K562 (cell line): ENCODE data around the gene PON2. TPM values are rescaled to one million over a fixed set of nuclear protein-coding genes. Genes with fewer than 3 reads are reported as not detected.

ENCODE experiments used
- ATAC-seq: fragments of 200-7000 bp; cut with Tn5 transposase; 3 replicates; pipeline ENCODE4 v1.9.1; 2020; ENCODE audit warnings: moderate library complexity
- BruUV-seq: library from RNA; stranded (reverse); fragments of 400-500 nt; replicated peaks from 2 replicates; lab custom pipeline; 2021; lab: Mats Ljungman, UMichigan
- CTCF ChIA-PET: fragments of 300-600 bp; formaldehyde crosslinking; extraction: SDS; loops from one replicate; lab custom pipeline; 2021; ENCODE audit warnings: low intra/inter-chr PET ratio; lab: Yijun Ruan, JAX
- POLR2A ChIA-PET: fragments of 300-600, 350-650 bp; sonication (Branson Sonifier 250); formaldehyde crosslinking; extraction: SDS; loops from one replicate; lab custom pipeline; 2021; ENCODE audit warnings: antibody characterized with exemption, inconsistent platforms; lab: Yijun Ruan, JAX
- DNase-seq, 4 experiments: peaks; one replicate each; pipeline versions ENCODE4 v3.0.0 to v3.0.0-alpha.2; 2011 to 2018; ENCODE audit warnings: low spot score in 3 of 4, mixed read lengths in 3 of 4; ENCODE audit errors: extremely low read depth in 1 of 4
- FAIRE-seq: peaks from 2 replicates; lab custom pipeline; 2011; peaks lifted over from hg19 to GRCh38; lab: Jason Lieb, UNC
- H2AFZ ChIP-seq: 2 replicates; pipeline ENCODE4 v1.6.0; 2011; ENCODE audit warnings: low read depth, low read length, control low read depth, inconsistent platforms
- H3K27ac ChIP-seq: fragments of 200-600 bp; 3 replicates; pipeline ENCODE4 v1.8.0; 2011; ENCODE audit warnings: low read depth, mild to moderate bottlenecking, control low read depth, inconsistent platforms, low read length, moderate library complexity, mixed read lengths; ENCODE audit errors: extremely low read depth
- H3K27me3 ChIP-seq, 2 experiments: fragments of 300-600 bp in 1 of 2; 2 replicates in 1 of 2; 3 replicates in 1 of 2; pipeline versions ENCODE4 v1.6.0 to v1.8.0; 2011; ENCODE audit warnings: inconsistent platforms in 2 of 2, low read length in 2 of 2, mild to moderate bottlenecking in 1 of 2, mixed read lengths in 1 of 2, moderate library complexity in 1 of 2; ENCODE audit not compliant: control insufficient read depth in 2 of 2, insufficient read depth in 2 of 2
- H3K36me3 ChIP-seq: fragments of 300-600 bp; 3 replicates; pipeline ENCODE4 v1.8.0; 2011; ENCODE audit warnings: mild to moderate bottlenecking, low read length, inconsistent platforms; ENCODE audit not compliant: control insufficient read depth, insufficient read depth
- H3K4me1 ChIP-seq, 2 experiments: fragments of 200-600 bp in 1 of 2; replicated peaks in 1 of 2; 2 replicates in 1 of 2; 3 replicates in 1 of 2; pipeline versions ENCODE4 v1.5.1 to v1.8.0; 2011; ENCODE audit warnings: inconsistent platforms in 2 of 2, low read length in 2 of 2, mild to moderate bottlenecking in 1 of 2, mixed read lengths in 1 of 2, moderate library complexity in 1 of 2; ENCODE audit not compliant: control insufficient read depth in 2 of 2, insufficient read depth in 2 of 2
- H3K4me2 ChIP-seq: 2 replicates; pipeline ENCODE4 v1.6.1; 2011; ENCODE audit warnings: low read length, control low read depth, inconsistent platforms, mixed read lengths; ENCODE audit not compliant: insufficient read depth
- H3K4me3 ChIP-seq: fragments of 200-600 bp; sonication (generic), shearing (Covaris generic); 2 replicates; pipeline ENCODE4 v1.5.1; 2016; ENCODE audit warnings: control low read depth, inconsistent platforms
- H3K79me2 ChIP-seq: fragments of 200-600 bp; 3 replicates; pipeline ENCODE4 v1.8.0; 2011; ENCODE audit warnings: low read length, inconsistent platforms; ENCODE audit not compliant: control insufficient read depth, insufficient read depth
- H3K9ac ChIP-seq, 2 experiments: 2 replicates each; pipeline versions ENCODE4 v1.6.0 to v1.6.1; 2011; ENCODE audit warnings: low read depth in 2 of 2, low read length in 2 of 2, control low read depth in 1 of 2, inconsistent platforms in 1 of 2, mild to moderate bottlenecking in 1 of 2, mixed read lengths in 1 of 2; ENCODE audit not compliant: insufficient read depth in 1 of 2
- H3K9me1 ChIP-seq: one replicate; pipeline ENCODE4 v1.6.0; 2011; ENCODE audit warnings: inconsistent platforms, mild to moderate bottlenecking, low read length, moderate library complexity; ENCODE audit not compliant: control insufficient read depth, insufficient read depth
- H3K9me3 ChIP-seq: replicated peaks from 2 replicates; pipeline ENCODE4 v1.5.1; 2011; ENCODE audit warnings: low read depth, low read length, inconsistent platforms; ENCODE audit not compliant: control insufficient read depth, insufficient read depth
- H4K20me1 ChIP-seq: replicated peaks from 2 replicates; pipeline ENCODE4 v1.6.1; 2011; ENCODE audit warnings: low read length, inconsistent platforms, mixed read lengths; ENCODE audit not compliant: control insufficient read depth, insufficient read depth
- ATF6 ChIP-seq: sonication (generic); formaldehyde crosslinking; IDR thresholded peaks from 2 replicates; pipeline ENCODE4 v1.4.0; 2020; ENCODE audit warnings: mild to moderate bottlenecking, missing genetic modification reagents
- CSDE1 ChIP-seq, 2 experiments: fragments of 450-650 bp; IDR thresholded peaks; 2 replicates each; pipeline ENCODE4 v1.6.1; 2016; ENCODE audit warnings: mild to moderate bottlenecking in 1 of 2
- GABPB2 ChIP-seq: fragments of 250-450 bp; sonication (Bioruptor Pico); conservative IDR thresholded peaks from 2 replicates; pipeline ENCODE4 v1.5.1; 2021; ENCODE audit warnings: mild to moderate bottlenecking
- HMG20B ChIP-seq: fragments of 250-450 bp; sonication (Bioruptor Pico); IDR thresholded peaks from 2 replicates; pipeline ENCODE4 v1.5.0; 2021; ENCODE audit warnings: mild to moderate bottlenecking
- MAFG ChIP-seq: fragments of 450-650 bp; conservative IDR thresholded peaks from 2 replicates; pipeline ENCODE4 v1.6.1; 2016; ENCODE audit warnings: missing genetic modification characterization, missing compliant biosample characterization
- SMARCE1 ChIP-seq: fragments of 450-650 bp; IDR thresholded peaks from 2 replicates; pipeline ENCODE4 v1.7.1; 2016; ENCODE audit warnings: mild to moderate bottlenecking
- ZBTB7A ChIP-seq: IDR thresholded peaks from 2 replicates; pipeline ENCODE4 v1.6.1; 2011; ENCODE audit warnings: low read depth, mild to moderate bottlenecking, low read length, moderate library complexity, borderline replicate concordance; ENCODE audit not compliant: control insufficient read depth
- ZNF507 ChIP-seq: conservative IDR thresholded peaks from 2 replicates; pipeline ENCODE4 v1.6.1; 2017; ENCODE audit warnings: missing genetic modification characterization, missing compliant biosample characterization
- ZNF592 ChIP-seq: fragments of 450-650 bp; IDR thresholded peaks from 2 replicates; pipeline ENCODE4 v1.6.1; 2017; ENCODE audit warnings: antibody characterized with exemption, mild to moderate bottlenecking
- ZNF699 ChIP-seq: fragments of 250-450 bp; sonication (Bioruptor Pico); IDR thresholded peaks from 2 replicates; pipeline ENCODE4 v1.8.0; 2021; ENCODE audit warnings: mild to moderate bottlenecking, moderate library complexity; ENCODE audit not compliant: insufficient replicate concordance
- WGBS: fragments of 100-300 bp; shearing (Covaris generic); methylation state at CpG from one replicate; pipeline ENCODE4 v1.1.6; 2016; ENCODE audit warnings: low coverage, mixed read lengths; ENCODE audit not compliant: insufficient coverage; ENCODE audit errors: missing lambda C conversion rate; 5-methylcytosine and 5-hydroxymethylcytosine counted together
- in situ Hi-C: fragments of 300-500 bp; cut with MboI; formaldehyde crosslinking; loops from 4 replicates; pipeline ENCODE4 v1.15.0; 2018; ENCODE audit warnings: inconsistent platforms, mixed read lengths
- intact Hi-C: fragments of 100-400 bp; cut with micrococcal nuclease; formaldehyde crosslinking; loops from 2 replicates; pipeline ENCODE4 v1.14.2; 2022
- polyA plus RNA-seq, 8 experiments: library from polyadenylated mRNA; depleted of rRNA in 4 of 8; stranded (reverse) in 5 of 8; unstranded in 3 of 8; fragments of >200 nt; fragmentation: Nextera tagmentation in 2 of 8; fragmentation: Illumina TruSeq in 1 of 8; extraction: Ambion mirVana in 2 of 8; extraction: Trizol in 1 of 8; gene quantifications; 2 replicates each; pipeline versions ENCODE4 v1.2.1 to v1.2.3, GENCODE V29; 2011 to 2014; ENCODE audit warnings: inconsistent platforms in 1 of 8, missing spikeins in 1 of 8
- total RNA-seq, 7 experiments: library from RNA; depleted of rRNA in 6 of 7; stranded (reverse); fragments of >200 nt in 6 of 7; fragmentation: Illumina TruSeq in 2 of 7; extraction: Trizol in 2 of 7; gene quantifications; 2 replicates each; pipeline versions ENCODE4 v1.2.1 to v1.2.3, GENCODE V29; 2011 to 2021; ENCODE audit warnings: low replicate concordance in 1 of 7

The PON2 gene
- total and polyA plus RNA-seq, 9 of the 15 experiments (the other 6 are each of a cell fraction or from before 2014, with no cell fraction given): 8.5 to 30.1 (median 21.9) TPM

- ChIA-PET POLR2A (interaction anchor here (1.5 kb wide), 1 partner anchor 10 kb away, joined by 4 read pairs; the partner anchor contains the start of gene PON2), CTCF (no interaction called here)
- 2% methylated on average over 2 of the region's 2 CpGs for WGBS
- H3K9me3 ChIP-seq: no peaks in the 10 kb centered on the region
- intact Hi-C loops: no loop called here
- no peak for FAIRE-seq
- no TSS peak for BruUV-seq
- H3K27ac ChIP-seq: no peak overlapping the region
- no peaks in the 10 kb centered on the region for H3K9me1 ChIP-seq
- H3K36me3 ChIP-seq: no peaks in the 10 kb centered on the region
- no peak for ATAC-seq
- H3K4me2 ChIP-seq: no peak overlapping the region
- TF ChIP-seq ZNF699 (CRISPR knock-in tag) (no peak), MAFG (no peak), ZNF592 (no peak), ZBTB7A (no peak), CSDE1 (IDR thresholded peaks at IDR 0.05) (no peak), HMG20B (CRISPR knock-in tag) (no peak), ZNF507 (tag) (no peak), ATF6 (CRISPR knock-in tag) (no peak), SMARCE1 (no peak), GABPB2 (no peak)
- H3K4me1 ChIP-seq: peaks cover 0 to 5% of the 10 kb centered on the region in 2 experiments; a peak in 1 of 5 replicates
- H3K9ac ChIP-seq: no peak overlapping the region
- H3K79me2 ChIP-seq: no peaks in the 10 kb centered on the region
- in situ Hi-C loops: no loop called here
- no peak overlapping the region for H2AFZ ChIP-seq
- DNase-seq: no peak
- no peaks in the 10 kb centered on the region for H4K20me1 ChIP-seq
- no peak overlapping the region for H3K4me3 ChIP-seq
- no peaks in the 10 kb centered on the region; a peak in 3 of 5 replicates for H3K27me3 ChIP-seq
Observed at GRCh38 chr7:95444796-95445195, 10.0 kb upstream of the PON2 start.
